22Rv1 (cell line): ENCODE results near the gene CD93.

ENCODE experiments used
- CTCF ChIP-seq: fragments of 450-650 bp; IDR thresholded peaks from 2 replicates; pipeline ENCODE4 v1.5.1; 2017; ENCODE audit warnings: mild to moderate bottlenecking
- ZFX ChIP-seq: fragments of 450-650 bp; IDR thresholded peaks from 2 replicates; pipeline ENCODE4 v1.6.1; 2017; ENCODE audit warnings: antibody characterized with exemption, borderline replicate concordance

GRCh38 chr20:23121751-23122320 lies 35.7 kb upstream of the CD93 start:
- no peak for TF ChIP-seq CTCF
- TF ChIP-seq ZFX: no peak
